ENCODE results near the gene MUSTN1. TPM values are rescaled to one million over a fixed set of nuclear protein-coding genes. Genes with fewer than 3 reads are reported as not detected.
A peak's percentile ranks its signal among the peaks of the same experiment; 100 is the strongest.

Gene MUSTN1
- total and polyA plus RNA-seq, 4 donors: 0.25 to 12.1 (median 3.9) TPM

GRCh38 chr3:52793702-52794611 is 40.9 kb downstream of the MUSTN1 start:
- Histone ChIP-seq H3K4me3 (ENCODE audit: low read depth in 1 of 3, low read length in 3 of 3) (peak overlapping the region in 2 of 3 donors; percentile 52 to 68), H3K27ac (ENCODE audit: low read depth in 1 of 2, low read length in 2 of 2) (peak overlapping the region; percentile 77 to 97), H3K4me1 (ENCODE audit: control insufficient read depth in 4 of 4, insufficient read depth in 4 of 4, low read length in 3 of 4) (peaks cover 29 to 89% (median 68%) of the 10 kb centered on the region in 4 donors), H3K9me3 (ENCODE audit: control insufficient read depth in 4 of 4, low read length in 3 of 4) (no peaks in the 10 kb centered on the region), H3K27me3 (ENCODE audit: control insufficient read depth in 4 of 4, insufficient read depth in 4 of 4, low read length in 3 of 4) (no peaks in the 10 kb centered on the region), H3K9ac (ENCODE audit: low read depth in 1 of 2, low read length in 2 of 2) (no peak overlapping the region), H3K36me3 (ENCODE audit: control insufficient read depth in 4 of 4, insufficient read depth in 3 of 4, low read depth in 1 of 4, low read length in 3 of 4) (peaks cover 9 to 46% (median 32%) of the 10 kb centered on the region in 4 donors)
- WGBS: 35% methylated on average over 9 of the region's 9 CpGs
- DNase-seq (ENCODE audit: low spot score): no peak
- TF ChIP-seq EGR1 (IDR thresholded peaks at IDR 0.05; ENCODE audit: low read depth in 2 of 2) (no peak), RAD21 (IDR thresholded peaks at IDR 0.05) (no peak), REST (IDR thresholded peaks at IDR 0.05) (no peak), JUND (IDR thresholded peaks at IDR 0.05) (peak in 1 of 2 donors; percentile 31), ZBTB33 (IDR thresholded peaks at IDR 0.05) (no peak), RXRA (IDR thresholded peaks at IDR 0.05) (peak in 1 of 2 donors; percentile 57)

- Histone ChIP-seq H3K9ac (ENCODE audit: low read depth in 1 of 2, low read length in 2 of 2) (no peak overlapping the region), H3K27me3 (ENCODE audit: control insufficient read depth in 4 of 4, insufficient read depth in 4 of 4, low read length in 3 of 4) (no peaks in the 10 kb centered on the region), H3K36me3 (ENCODE audit: control insufficient read depth in 4 of 4, insufficient read depth in 3 of 4, low read depth in 1 of 4, low read length in 3 of 4) (peaks cover 7 to 45% (median 32%) of the 10 kb centered on the region in 4 donors), H3K27ac (ENCODE audit: low read depth in 1 of 2, low read length in 2 of 2) (peak overlapping the region; percentile 77 to 97), H3K9me3 (ENCODE audit: control insufficient read depth in 4 of 4, low read length in 3 of 4) (no peaks in the 10 kb centered on the region), H3K4me3 (ENCODE audit: low read depth in 1 of 3, low read length in 3 of 3) (no peak overlapping the region), H3K4me1 (ENCODE audit: control insufficient read depth in 4 of 4, insufficient read depth in 4 of 4, low read length in 3 of 4) (peaks cover 26 to 85% (median 66%) of the 10 kb centered on the region in 4 donors)
- 57% methylated on average over 18 of the region's 18 CpGs for WGBS
- DNase-seq (ENCODE audit: low spot score): no peak
- TF ChIP-seq YY1 (IDR thresholded peaks at IDR 0.05) (peak; percentile 50), CTCF (IDR thresholded peaks at IDR 0.05; ENCODE audit: low read depth, low read length, missing input control) (no peak)
These were observed 41.7 kb downstream of the MUSTN1 start for GRCh38 chr3:52792961-52793695.

Measured in liver (tissue), 9 donors.